Osteoblast (primary cell): Measurements from ENCODE around the gene NHLH2. TPM values are rescaled to one million over a fixed set of nuclear protein-coding genes. Genes with fewer than 3 reads are reported as not detected.
A peak's percentile ranks its signal among the peaks of the same experiment; 100 is the strongest.

ENCODE experiments used
- DNase-seq: peaks from one replicate; pipeline ENCODE4 v3.0.0; 2011; ENCODE audit warnings: low spot score, mixed read lengths; ENCODE audit not compliant: insufficient read length; ENCODE audit errors: missing footprints
- H2AFZ ChIP-seq: 2 replicates; pipeline ENCODE4 v1.6.0; 2011; ENCODE audit warnings: mild to moderate bottlenecking, low read length
- H3K27ac ChIP-seq: 2 replicates; pipeline ENCODE4 v1.5.1; 2011; ENCODE audit warnings: mild to moderate bottlenecking, low read depth, low read length, moderate library complexity
- H3K27me3 ChIP-seq: 2 replicates; pipeline ENCODE4 v1.6.0; 2012; ENCODE audit warnings: mild to moderate bottlenecking, control low read depth, inconsistent platforms, low read length, moderate library complexity; ENCODE audit not compliant: insufficient read depth
- H3K36me3 ChIP-seq: 2 replicates; pipeline ENCODE4 v1.5.1; 2011; ENCODE audit warnings: mild to moderate bottlenecking, low read length, control low read depth, moderate library complexity; ENCODE audit not compliant: insufficient read depth
- H3K4me1 ChIP-seq: 2 replicates; pipeline ENCODE4 v1.5.1; 2011; ENCODE audit warnings: mild to moderate bottlenecking, low read length, control low read depth, moderate library complexity; ENCODE audit not compliant: insufficient read depth
- H3K4me2 ChIP-seq: 2 replicates; pipeline ENCODE4 v1.6.0; 2011; ENCODE audit warnings: mild to moderate bottlenecking, low read length; ENCODE audit not compliant: insufficient read depth
- H3K4me3 ChIP-seq: fragments of 200-600 bp; sonication (generic); 3 replicates; pipeline ENCODE4 v1.5.1; 2012; ENCODE audit warnings: mild to moderate bottlenecking, low read length, inconsistent platforms; ENCODE audit not compliant: insufficient read depth
- H3K79me2 ChIP-seq: 2 replicates; pipeline ENCODE4 v1.6.0; 2012; ENCODE audit warnings: mild to moderate bottlenecking, low read length, control low read depth, inconsistent platforms; ENCODE audit not compliant: insufficient read depth
- H3K9me3 ChIP-seq: 2 replicates; pipeline ENCODE4 v1.5.1; 2011; ENCODE audit warnings: low read depth, low read length, control low read depth
- H4K20me1 ChIP-seq: 2 replicates; pipeline ENCODE4 v1.6.0; 2012; ENCODE audit warnings: mild to moderate bottlenecking, low read length, control low read depth; ENCODE audit not compliant: insufficient read depth
- total RNA-seq: library from RNA; depleted of rRNA; stranded (reverse); fragments of >200 nt; gene quantifications from 2 replicates; pipeline ENCODE4 v1.2.3, GENCODE V29; 2012
- TF ChIP-seq, protein P1 (sequence below): IDR thresholded peaks from 2 replicates; pipeline ENCODE4 v1.5.1; 2011; ENCODE audit warnings: mild to moderate bottlenecking, low read depth, low read length, moderate library complexity; ENCODE audit errors: extremely low read depth

Gene NHLH2
- total RNA-seq, 1 donor, result not detected

DNA sequence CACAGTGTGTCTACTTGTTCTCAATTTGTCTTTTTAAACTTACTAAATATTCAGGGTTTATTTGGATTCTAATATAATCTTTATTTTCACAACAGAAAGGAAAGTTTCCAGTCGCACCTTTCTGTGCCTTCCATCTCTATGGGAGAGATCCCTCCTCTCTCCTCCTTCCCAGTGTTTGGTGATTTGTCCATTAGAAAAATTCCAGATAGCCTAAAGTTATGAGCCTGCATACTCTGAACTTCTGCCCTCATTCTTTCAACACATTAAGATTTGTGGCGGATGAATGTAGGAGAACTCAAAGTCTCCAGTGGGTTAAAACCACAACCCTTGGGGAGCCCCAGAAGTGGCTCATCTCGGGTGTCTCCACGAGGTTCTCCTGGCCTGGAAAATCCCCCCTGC is 3.6 kb downstream of the NHLH2 start:
- Histone ChIP-seq H3K4me1 (no peaks in the 10 kb centered on the region), H3K36me3 (no peaks in the 10 kb centered on the region), H3K9me3 (no peaks in the 10 kb centered on the region), H3K27ac (no peak overlapping the region), H3K79me2 (no peaks in the 10 kb centered on the region), H4K20me1 (no peaks in the 10 kb centered on the region), H3K4me2 (no peak overlapping the region), H3K4me3 (no peak overlapping the region), H2AFZ (no peak overlapping the region), H3K27me3 (peaks cover 78% of the 10 kb centered on the region)
- peak; percentile 87 for DNase-seq
- TF ChIP-seq, protein P1, sequence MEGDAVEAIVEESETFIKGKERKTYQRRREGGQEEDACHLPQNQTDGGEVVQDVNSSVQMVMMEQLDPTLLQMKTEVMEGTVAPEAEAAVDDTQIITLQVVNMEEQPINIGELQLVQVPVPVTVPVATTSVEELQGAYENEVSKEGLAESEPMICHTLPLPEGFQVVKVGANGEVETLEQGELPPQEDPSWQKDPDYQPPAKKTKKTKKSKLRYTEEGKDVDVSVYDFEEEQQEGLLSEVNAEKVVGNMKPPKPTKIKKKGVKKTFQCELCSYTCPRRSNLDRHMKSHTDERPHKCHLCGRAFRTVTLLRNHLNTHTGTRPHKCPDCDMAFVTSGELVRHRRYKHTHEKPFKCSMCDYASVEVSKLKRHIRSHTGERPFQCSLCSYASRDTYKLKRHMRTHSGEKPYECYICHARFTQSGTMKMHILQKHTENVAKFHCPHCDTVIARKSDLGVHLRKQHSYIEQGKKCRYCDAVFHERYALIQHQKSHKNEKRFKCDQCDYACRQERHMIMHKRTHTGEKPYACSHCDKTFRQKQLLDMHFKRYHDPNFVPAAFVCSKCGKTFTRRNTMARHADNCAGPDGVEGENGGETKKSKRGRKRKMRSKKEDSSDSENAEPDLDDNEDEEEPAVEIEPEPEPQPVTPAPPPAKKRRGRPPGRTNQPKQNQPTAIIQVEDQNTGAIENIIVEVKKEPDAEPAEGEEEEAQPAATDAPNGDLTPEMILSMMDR, result no peak

DNA sequence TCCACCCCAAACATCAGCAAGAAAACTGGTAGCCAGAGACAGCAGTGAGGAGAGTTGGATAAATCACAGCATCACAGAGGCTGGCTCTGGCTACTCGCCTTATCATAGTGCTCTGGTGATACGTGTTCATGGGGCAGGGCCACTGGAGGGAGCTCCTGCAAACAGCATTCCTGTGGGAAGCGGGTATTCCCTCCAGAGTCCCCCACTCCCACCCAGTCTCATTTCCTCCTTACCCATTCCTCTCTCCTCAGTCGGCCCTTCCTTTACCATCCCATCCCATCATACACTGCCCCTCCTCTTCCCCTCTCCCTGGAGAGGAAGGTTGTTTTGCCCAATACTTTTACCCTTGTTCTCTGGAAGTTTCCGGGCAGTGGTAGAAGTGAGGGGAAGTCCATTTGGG is 7.1 kb downstream of the NHLH2 start:
- Histone ChIP-seq H3K27ac (no peak overlapping the region), H2AFZ (no peak overlapping the region), H3K79me2 (no peaks in the 10 kb centered on the region), H3K4me2 (no peak overlapping the region), H3K27me3 (peaks cover 47% of the 10 kb centered on the region), H3K4me3 (no peak overlapping the region), H3K4me1 (peaks cover 9% of the 10 kb centered on the region), H3K36me3 (no peaks in the 10 kb centered on the region), H3K9me3 (no peaks in the 10 kb centered on the region), H4K20me1 (no peaks in the 10 kb centered on the region)
- TF ChIP-seq, protein P1, result no peak
- peak; percentile 3 for DNase-seq

DNA sequence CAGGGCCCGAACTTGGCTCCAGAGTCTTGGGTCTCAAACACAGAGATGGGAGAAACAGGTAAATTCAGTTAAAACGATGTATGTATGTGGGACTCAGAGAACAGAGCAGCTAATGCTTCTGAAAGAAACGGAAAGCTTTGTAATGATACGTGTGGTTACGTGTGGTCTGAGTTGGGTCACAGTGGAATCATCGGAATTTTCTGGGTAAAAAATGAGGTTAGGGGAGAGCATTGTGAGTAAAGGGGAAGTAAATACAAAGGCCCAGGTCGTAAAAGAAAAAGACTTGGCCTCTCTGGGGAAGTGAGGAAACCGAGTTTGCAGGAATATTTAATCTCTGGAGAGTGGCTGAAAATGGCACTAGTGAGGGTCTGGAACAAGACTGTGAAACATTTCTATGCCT is 8.3 kb downstream of the NHLH2 start:
- Histone ChIP-seq H4K20me1 (no peaks in the 10 kb centered on the region), H3K4me3 (no peak overlapping the region), H3K79me2 (no peaks in the 10 kb centered on the region), H3K4me2 (no peak overlapping the region), H3K4me1 (peaks cover 10% of the 10 kb centered on the region), H3K27ac (no peak overlapping the region), H3K27me3 (peaks cover 46% of the 10 kb centered on the region), H3K9me3 (no peaks in the 10 kb centered on the region), H3K36me3 (no peaks in the 10 kb centered on the region), H2AFZ (no peak overlapping the region)
- DNase-seq, result peak; percentile 10
- TF ChIP-seq, protein P1, result no peak

DNA sequence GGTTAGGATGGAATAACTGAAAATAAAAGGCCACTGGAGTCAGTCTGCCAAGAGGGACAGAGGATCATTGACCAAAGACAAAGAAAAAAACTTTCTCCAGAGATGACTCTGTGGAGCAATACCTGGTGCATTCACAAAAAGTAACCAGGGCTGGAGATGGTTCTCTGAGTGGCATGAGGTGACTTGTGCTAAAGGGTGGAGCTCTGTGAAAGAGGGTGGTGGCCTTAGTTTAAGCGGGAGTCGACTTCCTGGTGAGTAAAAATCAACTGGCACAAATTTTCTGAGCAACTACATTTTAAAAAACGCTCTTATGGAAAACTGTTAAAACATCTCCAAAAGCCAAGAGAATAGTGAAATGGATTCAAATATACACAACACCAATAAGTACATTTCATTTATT is 10.0 kb downstream of the NHLH2 start:
- TF ChIP-seq, protein P1, result no peak
- peaks cover 10% of the 10 kb centered on the region for H3K4me1 ChIP-seq
- no peaks in the 10 kb centered on the region for H3K9me3 ChIP-seq
- H3K4me2 ChIP-seq, result no peak overlapping the region
- H3K4me3 ChIP-seq, result no peak overlapping the region
- no peaks in the 10 kb centered on the region for H3K36me3 ChIP-seq
- peaks cover 42% of the 10 kb centered on the region for H3K27me3 ChIP-seq
- peak; percentile 62 for DNase-seq
- H3K79me2 ChIP-seq, result no peaks in the 10 kb centered on the region
- no peaks in the 10 kb centered on the region for H4K20me1 ChIP-seq
- H2AFZ ChIP-seq, result no peak overlapping the region
- H3K27ac ChIP-seq, result no peak overlapping the region
